KMS-11 (cell line): ENCODE results near the gene CD200.

Experiments used
- H2AFZ ChIP-seq: fragments of 200-600 bp; sonication (generic); 2 replicates; pipeline ENCODE4 v1.6.1; 2016; ENCODE audit warnings: antibody characterized with exemption, mixed run types, low read depth
- H3K27ac ChIP-seq: fragments of 200-600 bp; sonication (generic); 2 replicates; pipeline ENCODE4 v1.6.1; 2016; ENCODE audit warnings: mild to moderate bottlenecking, mixed run types
- H3K27me3 ChIP-seq: fragments of 200-600 bp; sonication (generic); 2 replicates; pipeline ENCODE4 v1.6.1; 2017; ENCODE audit warnings: mild to moderate bottlenecking, low read depth, mixed run types, moderate library complexity; ENCODE audit not compliant: insufficient read depth
- H3K36me3 ChIP-seq: fragments of 200-600 bp; sonication (generic); 2 replicates; pipeline ENCODE4 v1.6.1; 2017; ENCODE audit warnings: mild to moderate bottlenecking, mixed run types; ENCODE audit not compliant: insufficient read depth
- H3K4me1 ChIP-seq: fragments of 200-600 bp; sonication (generic); 2 replicates; pipeline ENCODE4 v1.6.1; 2016; ENCODE audit warnings: mild to moderate bottlenecking, low read depth, mixed run types; ENCODE audit not compliant: poor library complexity, severe bottlenecking
- H3K4me2 ChIP-seq: fragments of 200-600 bp; sonication (generic); 2 replicates; pipeline ENCODE4 v1.7.0; 2016; ENCODE audit warnings: mild to moderate bottlenecking, mixed run types
- H3K4me3 ChIP-seq: fragments of 200-600 bp; sonication (generic); IDR thresholded peaks from 2 replicates; pipeline ENCODE4 v1.6.1; 2017; ENCODE audit warnings: low read depth, low read length, mixed read lengths; ENCODE audit not compliant: insufficient read depth
- H3K79me2 ChIP-seq: fragments of 200-600 bp; sonication (generic); 2 replicates; pipeline ENCODE4 v1.6.1; 2016; ENCODE audit warnings: low read depth, mixed run types; ENCODE audit not compliant: insufficient read depth
- H3K9ac ChIP-seq: fragments of 200-600 bp; sonication (generic); 2 replicates; pipeline ENCODE4 v1.6.1; 2016; ENCODE audit warnings: mild to moderate bottlenecking, mixed run types
- H4K20me1 ChIP-seq: fragments of 200-600 bp; sonication (generic); 2 replicates; pipeline ENCODE4 v1.6.1; 2016; ENCODE audit warnings: mild to moderate bottlenecking, mixed run types; ENCODE audit not compliant: insufficient read depth
- CTCF ChIP-seq: fragments of 200-600 bp; sonication (generic); conservative IDR thresholded peaks from 2 replicates; pipeline ENCODE4 v1.6.1; 2017; ENCODE audit warnings: low read depth, mild to moderate bottlenecking, antibody characterized with exemption, low read length, moderate library complexity, mixed read lengths

The CD200 gene

GRCh38 chr3:112381673-112382542, 49.0 kb downstream of the CD200 start:
- no peak for TF ChIP-seq CTCF
- H4K20me1 ChIP-seq, result no peaks in the 10 kb centered on the region
- H3K27ac ChIP-seq, result no peak overlapping the region
- no peaks in the 10 kb centered on the region for H3K36me3 ChIP-seq
- no peak overlapping the region for H3K9ac ChIP-seq
- H3K79me2 ChIP-seq, result no peaks in the 10 kb centered on the region
- no peak overlapping the region for H2AFZ ChIP-seq
- H3K27me3 ChIP-seq, result no peaks in the 10 kb centered on the region
- H3K4me1 ChIP-seq, result peaks cover 20% of the 10 kb centered on the region
- H3K4me2 ChIP-seq, result no peak overlapping the region
- no peak overlapping the region for H3K4me3 ChIP-seq

- no peak for TF ChIP-seq CTCF
- no peaks in the 10 kb centered on the region for H3K79me2 ChIP-seq
- no peaks in the 10 kb centered on the region for H3K36me3 ChIP-seq
- no peak overlapping the region for H3K4me3 ChIP-seq
- H4K20me1 ChIP-seq, result no peaks in the 10 kb centered on the region
- no peak overlapping the region for H3K9ac ChIP-seq
- no peak overlapping the region for H2AFZ ChIP-seq
- H3K27ac ChIP-seq, result no peak overlapping the region
- no peak overlapping the region for H3K4me2 ChIP-seq
- no peaks in the 10 kb centered on the region for H3K27me3 ChIP-seq
- H3K4me1 ChIP-seq, result peaks cover 12% of the 10 kb centered on the region
Measured at GRCh38 chr3:112382543-112383160, 49.7 kb downstream of the CD200 start.

GRCh38 chr3:112384769-112385168, 51.8 kb downstream of the CD200 start:
- H3K4me2 ChIP-seq, result no peak overlapping the region
- H3K79me2 ChIP-seq, result no peaks in the 10 kb centered on the region
- no peaks in the 10 kb centered on the region for H4K20me1 ChIP-seq
- H2AFZ ChIP-seq, result no peak overlapping the region
- TF ChIP-seq CTCF, result no peak
- H3K9ac ChIP-seq, result no peak overlapping the region
- H3K27me3 ChIP-seq, result no peaks in the 10 kb centered on the region
- no peaks in the 10 kb centered on the region for H3K4me1 ChIP-seq
- no peaks in the 10 kb centered on the region for H3K36me3 ChIP-seq
- H3K27ac ChIP-seq, result no peak overlapping the region
- no peak overlapping the region for H3K4me3 ChIP-seq

- Histone ChIP-seq H3K27ac (no peak overlapping the region), H3K4me2 (no peak overlapping the region), H3K4me3 (no peak overlapping the region), H3K36me3 (no peaks in the 10 kb centered on the region), H2AFZ (no peak overlapping the region), H3K27me3 (no peaks in the 10 kb centered on the region), H3K4me1 (peaks cover 11% of the 10 kb centered on the region), H3K79me2 (no peaks in the 10 kb centered on the region), H4K20me1 (no peaks in the 10 kb centered on the region), H3K9ac (no peak overlapping the region)
- no peak for TF ChIP-seq CTCF
Measured at GRCh38 chr3:112388972-112389371, 56.0 kb downstream of the CD200 start.
